Ovary (tissue), 3 donors: ENCODE data around the gene MRM3.

Experiments
- POLR2A ChIP-seq: fragments of 450-650 bp; IDR thresholded peaks from one replicate; pipeline ENCODE4 v1.6.1; 2017; ENCODE audit warnings: antibody characterized with exemption, mild to moderate bottlenecking, moderate library complexity
- TF ChIP-seq, protein P1 (sequence below), 3 donors: fragments of 450-650 bp in 2 of 3; fragments of 200-600 bp in 1 of 3; IDR thresholded peaks; one replicate each; pipeline versions ENCODE4 v1.5.1 to v1.8.0; 2016 to 2022; ENCODE audit warnings: antibody characterized with exemption in 3 of 3, mild to moderate bottlenecking in 1 of 3
- donor health status: DM: no; HTN: no; CAD: no.

GRCh38 chr17:802901-803881, 21.0 kb downstream of the MRM3 start:
- TF ChIP-seq POLR2A, result no peak
- TF ChIP-seq, protein P1, sequence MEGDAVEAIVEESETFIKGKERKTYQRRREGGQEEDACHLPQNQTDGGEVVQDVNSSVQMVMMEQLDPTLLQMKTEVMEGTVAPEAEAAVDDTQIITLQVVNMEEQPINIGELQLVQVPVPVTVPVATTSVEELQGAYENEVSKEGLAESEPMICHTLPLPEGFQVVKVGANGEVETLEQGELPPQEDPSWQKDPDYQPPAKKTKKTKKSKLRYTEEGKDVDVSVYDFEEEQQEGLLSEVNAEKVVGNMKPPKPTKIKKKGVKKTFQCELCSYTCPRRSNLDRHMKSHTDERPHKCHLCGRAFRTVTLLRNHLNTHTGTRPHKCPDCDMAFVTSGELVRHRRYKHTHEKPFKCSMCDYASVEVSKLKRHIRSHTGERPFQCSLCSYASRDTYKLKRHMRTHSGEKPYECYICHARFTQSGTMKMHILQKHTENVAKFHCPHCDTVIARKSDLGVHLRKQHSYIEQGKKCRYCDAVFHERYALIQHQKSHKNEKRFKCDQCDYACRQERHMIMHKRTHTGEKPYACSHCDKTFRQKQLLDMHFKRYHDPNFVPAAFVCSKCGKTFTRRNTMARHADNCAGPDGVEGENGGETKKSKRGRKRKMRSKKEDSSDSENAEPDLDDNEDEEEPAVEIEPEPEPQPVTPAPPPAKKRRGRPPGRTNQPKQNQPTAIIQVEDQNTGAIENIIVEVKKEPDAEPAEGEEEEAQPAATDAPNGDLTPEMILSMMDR (IDR thresholded peaks at IDR 0.05), result no peak
